GM19239 (cell line): ENCODE measurements around the gene DSTYK.

Source experiments
- DNase-seq: peaks from one replicate; pipeline ENCODE4 v3.0.0; 2011; ENCODE audit warnings: low spot score; ENCODE audit not compliant: insufficient read length
- FAIRE-seq: peaks from 2 replicates; lab custom pipeline; 2011; peaks lifted over from hg19 to GRCh38; lab: Jason Lieb, UNC

DSTYK gene

DNA sequence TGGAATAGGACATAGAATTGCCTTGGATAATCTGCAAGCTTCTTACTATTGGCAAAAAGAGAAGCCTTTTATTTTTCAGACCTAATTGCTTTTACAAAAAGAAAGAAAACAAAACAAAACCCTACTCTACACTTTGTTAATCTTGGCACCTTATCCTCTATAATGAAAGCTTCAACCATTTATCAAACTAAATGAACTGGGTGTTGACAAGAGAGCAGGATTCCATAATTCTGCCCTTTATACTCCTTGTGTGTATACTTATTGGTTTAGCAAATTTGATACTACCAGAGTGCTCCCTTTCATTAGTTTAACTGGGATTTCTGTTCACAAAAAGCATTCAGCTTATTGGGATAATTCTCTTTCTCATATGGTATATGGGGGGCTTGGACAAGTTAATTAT lies 13.2 kb upstream of the DSTYK start:
- no peak for DNase-seq
- no peak for FAIRE-seq

DNA sequence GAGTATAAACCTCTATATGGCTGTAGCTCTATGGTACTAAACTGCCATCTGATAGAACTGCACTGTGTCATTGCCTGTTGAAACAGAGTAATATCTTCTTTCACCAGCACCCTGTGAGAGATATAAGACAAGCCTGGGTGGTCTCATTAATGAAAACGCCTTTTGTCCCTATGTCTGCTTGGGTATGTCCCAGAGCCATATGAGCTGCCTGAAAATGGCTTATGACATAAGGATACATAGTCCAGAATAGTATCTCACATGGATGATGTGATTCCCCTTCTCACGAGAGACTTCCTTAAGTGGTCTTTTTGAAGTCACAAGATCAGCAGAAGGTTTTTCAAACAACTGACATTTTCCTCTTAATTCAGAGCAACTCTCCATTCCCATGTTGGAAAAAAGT lies 8.9 kb upstream of the DSTYK start:
- no peak for FAIRE-seq

GRCh38 chr1:205217418-205217817 lies 5.9 kb upstream of the DSTYK start:
- FAIRE-seq = no peak

More for the DNA sequence above, 8.9 kb upstream of the DSTYK start:
- DNase-seq = no peak

DNA sequence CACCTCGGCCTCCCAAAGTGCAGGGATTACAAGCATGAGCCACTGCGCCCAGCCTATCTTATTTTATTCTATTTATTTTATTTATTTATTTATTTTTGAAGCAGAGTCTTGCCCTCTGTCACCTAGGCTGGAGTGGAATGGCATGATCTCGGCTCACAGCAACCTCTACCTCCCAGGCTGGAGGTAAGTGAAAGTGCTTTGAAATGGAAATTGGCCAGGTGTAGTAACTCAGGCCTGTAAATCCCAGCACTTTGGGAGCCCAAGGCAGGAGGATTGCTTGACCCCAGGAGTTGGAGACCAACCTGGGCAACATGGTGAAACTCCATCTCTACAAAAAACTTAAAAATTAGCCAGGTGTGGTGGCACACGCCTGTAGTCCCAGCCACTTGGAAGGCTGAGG lies 5.1 kb upstream of the DSTYK start:
- DNase-seq = no peak
- FAIRE-seq = no peak

More at GRCh38 chr1:205217418-205217817, 5.9 kb upstream of the DSTYK start:
- DNase-seq = no peak

GRCh38 chr1:205214756-205215155 lies 3.3 kb upstream of the DSTYK start:
- no peak for DNase-seq
- no peak for FAIRE-seq

DNA sequence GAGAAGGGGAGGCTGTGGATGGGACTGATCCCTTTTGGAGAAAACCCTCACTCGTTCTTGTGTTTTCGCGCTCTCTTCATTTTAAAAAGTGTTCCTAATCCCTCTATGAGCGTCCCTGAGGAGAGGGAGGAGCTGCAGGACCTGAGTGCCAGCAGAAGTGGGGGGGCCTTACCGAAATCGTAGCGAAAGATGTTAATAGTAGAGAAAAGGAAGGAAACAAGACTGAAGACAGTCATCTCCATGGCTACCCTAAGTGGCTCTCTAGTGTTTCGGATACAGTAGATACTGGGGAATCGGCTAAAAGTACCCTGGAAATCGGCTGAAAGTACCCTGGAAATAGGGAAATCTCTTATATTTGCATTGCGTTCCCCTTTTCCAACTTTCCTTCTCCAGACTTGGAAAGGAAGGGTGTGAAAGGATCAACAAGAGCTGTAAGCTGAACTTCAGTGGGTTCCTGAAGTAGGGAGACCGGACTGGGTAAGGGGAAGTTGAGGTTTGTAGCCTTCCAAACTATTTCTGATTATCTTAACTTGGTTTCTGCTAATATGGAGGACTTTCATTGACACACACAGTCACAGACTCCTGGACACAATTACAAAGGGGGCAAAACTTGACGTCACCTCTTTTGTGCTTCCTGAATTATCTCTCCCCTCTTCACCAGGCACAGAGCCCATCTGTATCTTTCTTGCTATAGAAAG lies 486 bp upstream of the DSTYK start:
- no peak for DNase-seq
- FAIRE-seq = no peak

DNA sequence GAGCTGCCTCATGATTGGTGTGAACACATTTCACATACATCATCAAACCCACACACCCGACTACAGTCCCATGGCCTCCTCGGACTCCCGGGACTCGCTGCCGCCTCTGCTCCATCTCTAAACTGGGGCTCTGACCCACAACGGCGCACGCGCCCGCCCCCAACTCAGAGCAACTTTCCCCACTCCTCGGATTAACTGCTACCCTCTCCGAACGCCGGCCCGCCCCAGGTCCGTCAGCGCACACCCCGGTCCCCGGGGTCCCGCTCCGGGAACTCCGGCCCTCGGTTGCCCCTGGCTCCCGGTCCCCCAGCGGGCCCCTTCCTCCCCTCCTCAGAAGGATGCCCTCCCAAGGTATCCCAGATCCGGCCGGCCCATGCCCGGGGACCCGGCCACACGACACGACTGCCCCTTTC lies 740 bp downstream of the DSTYK start:
- FAIRE-seq = no peak
- DNase-seq = no peak

- no peak for DNase-seq
- no peak for FAIRE-seq
Observed at GRCh38 chr1:205208811-205209210, 2.7 kb downstream of the DSTYK start.

GRCh38 chr1:205205055-205205454 lies 6.4 kb downstream of the DSTYK start:
- no peak for FAIRE-seq

DNA sequence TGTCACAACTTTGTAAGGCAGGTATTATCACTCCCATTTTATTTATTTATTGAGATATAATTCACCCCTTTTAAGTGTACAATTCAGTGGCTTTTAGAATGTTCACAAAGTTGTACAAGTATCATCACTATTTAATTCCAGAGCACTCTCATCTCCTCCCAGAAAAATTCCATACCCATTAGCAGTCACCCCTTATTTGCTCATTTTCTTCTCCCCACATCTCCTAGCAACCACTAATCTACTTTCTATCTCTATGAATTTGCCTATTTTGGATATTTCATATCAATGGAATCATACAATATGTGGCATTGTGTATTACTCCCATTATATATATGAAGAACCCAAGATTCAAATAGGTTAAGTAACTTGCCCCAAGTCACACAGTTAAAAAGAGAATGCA lies 7.0 kb downstream of the DSTYK start:
- DNase-seq = no peak
- no peak for FAIRE-seq

More at GRCh38 chr1:205205055-205205454, 6.4 kb downstream of the DSTYK start:
- no peak for DNase-seq

GRCh38 chr1:205199931-205200299 lies 11.6 kb downstream of the DSTYK start:
- DNase-seq (no peak), FAIRE-seq (no peak)

DNA sequence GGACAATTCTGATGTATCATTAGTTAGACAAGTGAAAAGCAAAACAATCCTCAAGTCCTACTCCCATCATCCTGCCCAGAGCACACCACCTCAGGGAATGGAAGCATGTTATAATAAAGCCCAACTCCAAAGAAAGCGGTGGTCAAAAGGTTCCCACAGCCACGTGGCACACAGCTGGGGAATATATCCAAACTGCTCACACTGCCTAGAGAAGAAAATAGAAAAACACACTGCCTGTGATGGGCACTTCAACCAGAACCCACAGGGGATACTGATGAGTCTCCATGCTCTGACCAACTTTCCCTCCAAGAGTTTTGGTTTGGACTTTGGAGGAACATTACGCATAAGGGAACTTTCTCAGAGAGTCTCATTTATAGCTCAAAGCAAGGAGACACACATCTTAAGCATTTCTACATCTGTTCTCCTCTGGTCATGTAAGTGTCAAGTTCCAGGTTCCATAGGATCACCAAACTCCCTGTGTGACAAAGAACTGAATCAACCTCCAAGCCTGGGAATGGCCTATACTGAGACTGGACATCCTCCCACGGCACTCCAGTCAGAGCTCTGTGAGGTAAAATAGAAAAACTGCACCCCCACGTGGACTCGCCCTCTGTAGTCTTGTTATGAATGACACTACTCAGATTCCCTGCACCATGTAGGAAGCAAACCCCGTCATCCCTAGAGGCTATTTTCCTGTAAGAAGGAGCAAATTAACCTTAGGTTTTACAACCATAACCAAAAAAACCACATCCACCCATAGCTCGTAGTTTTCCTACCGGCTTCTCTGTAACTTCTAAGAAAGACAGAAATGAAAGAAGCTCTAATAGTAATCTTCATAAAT lies 12.2 kb downstream of the DSTYK start:
- FAIRE-seq (no peak), DNase-seq (no peak)

DNA sequence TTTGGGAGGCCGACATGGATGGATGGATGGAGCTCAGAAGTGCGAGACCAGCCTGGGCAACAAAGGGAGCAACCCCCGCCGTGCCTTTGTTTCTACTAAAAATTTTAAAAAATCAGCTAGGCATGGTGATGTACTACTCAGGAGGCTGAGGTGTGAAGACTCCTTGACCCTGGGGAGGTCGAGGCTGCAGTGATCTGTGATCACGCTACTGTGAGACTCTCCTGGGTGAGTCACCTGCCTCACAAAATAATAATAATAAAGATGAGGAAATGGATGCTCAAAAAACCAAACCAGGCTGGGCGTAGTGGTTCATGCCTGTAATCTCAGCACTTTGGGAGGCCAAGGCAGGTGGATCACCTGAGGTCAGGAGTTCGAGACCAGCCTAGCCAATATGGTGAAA lies 19.2 kb downstream of the DSTYK start:
- no peak for FAIRE-seq
- no peak for DNase-seq

- DNase-seq (no peak), FAIRE-seq (no peak)
Observed at GRCh38 chr1:205191622-205192021, 19.9 kb downstream of the DSTYK start.

DNA sequence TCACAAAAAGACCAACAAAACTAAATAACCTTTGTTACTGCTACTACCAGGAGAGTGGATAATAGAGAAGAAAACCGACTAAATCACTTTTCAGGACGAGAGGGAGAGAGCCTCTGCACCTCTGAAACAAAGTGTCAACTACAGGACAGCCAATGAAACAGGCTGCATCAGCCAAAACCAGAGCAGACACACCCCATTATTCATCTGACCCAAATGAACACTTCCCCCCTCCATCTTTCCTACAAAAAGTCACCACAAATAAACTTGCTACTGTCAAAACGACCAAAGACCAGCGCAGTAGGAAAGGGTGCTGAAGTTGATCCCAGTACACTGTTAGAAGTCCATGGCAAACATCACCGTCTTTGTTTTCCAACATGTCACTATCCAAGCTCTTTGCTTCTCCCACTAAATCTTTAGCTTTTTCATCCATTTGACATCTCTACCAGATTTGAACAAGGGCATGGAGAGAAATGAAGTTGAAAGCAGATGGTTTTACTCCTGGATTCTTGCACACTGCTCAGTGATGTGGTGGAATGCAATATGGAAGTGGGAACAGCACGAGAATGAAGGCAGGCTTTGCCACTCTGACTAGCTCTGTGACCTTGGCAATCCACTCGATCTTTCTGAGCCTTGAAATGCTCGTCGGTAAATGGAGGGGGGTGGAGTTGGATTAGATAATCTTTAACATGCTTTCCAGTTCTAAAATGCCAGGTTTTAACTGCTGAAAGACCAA lies 20.5 kb downstream of the DSTYK start:
- DNase-seq (no peak), FAIRE-seq (no peak)

- DNase-seq = no peak
- FAIRE-seq = no peak
Observed at GRCh38 chr1:205189131-205189530, 22.4 kb downstream of the DSTYK start.

GRCh38 chr1:205188596-205188995 lies 22.9 kb downstream of the DSTYK start:
- FAIRE-seq (no peak), DNase-seq (no peak)

DNA sequence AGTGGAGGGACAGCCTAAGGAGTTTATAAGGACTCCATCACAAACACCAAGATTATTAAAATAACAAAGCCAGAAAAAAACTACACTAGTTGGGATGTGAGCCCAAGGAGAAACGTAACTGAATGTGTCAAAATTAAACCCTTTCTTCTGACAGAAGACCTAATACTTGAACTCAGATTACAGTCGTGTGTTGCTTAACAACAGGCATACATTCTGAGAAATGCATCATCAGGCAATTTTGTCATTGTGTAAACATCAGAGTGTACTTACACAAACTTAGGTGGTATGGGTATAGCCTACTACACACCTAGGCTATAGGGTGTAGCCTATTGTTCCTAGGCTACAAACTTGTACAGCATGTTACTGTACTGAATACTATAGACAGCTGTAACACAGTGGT lies 23.4 kb downstream of the DSTYK start:
- DNase-seq (no peak), FAIRE-seq (no peak)

DNA sequence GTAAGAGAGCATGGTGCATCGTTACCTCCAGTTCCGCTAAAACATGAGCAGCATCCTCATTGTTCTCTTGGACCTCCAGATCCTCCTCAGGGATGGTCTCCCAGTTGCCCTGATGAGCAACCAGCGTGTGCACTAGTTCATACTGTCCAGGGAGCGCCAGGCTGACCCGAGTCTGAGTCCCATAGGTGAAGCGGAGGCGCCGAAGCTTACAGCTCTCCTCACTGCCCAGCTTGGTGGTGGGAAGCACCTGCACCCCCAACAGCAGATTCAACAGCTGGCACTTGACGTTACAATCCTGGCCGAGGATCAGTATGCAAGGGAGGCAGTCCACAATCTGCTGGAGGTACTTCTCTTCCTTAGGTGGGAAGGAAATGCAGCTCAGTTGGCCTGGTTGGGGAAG lies 24.1 kb downstream of the DSTYK start:
- no peak for DNase-seq
- no peak for FAIRE-seq

- no peak for FAIRE-seq
Observed at GRCh38 chr1:205186191-205186590, 25.3 kb downstream of the DSTYK start.

More at GRCh38 chr1:205186191-205186590, 25.3 kb downstream of the DSTYK start:
- DNase-seq = no peak
